GM23338 (cell line): ENCODE measurements around the gene HLA-B. TPM values are rescaled to one million over a fixed set of nuclear protein-coding genes. Genes with fewer than 3 reads are reported as not detected.

Experiments
- ATAC-seq: fragments of 200-7000 bp; cut with Tn5 transposase; 3 replicates; pipeline ENCODE4 v1.9.1; 2020
- DNase-seq: peaks from one replicate; pipeline ENCODE4 v3.0.0-alpha.2; 2015; ENCODE audit warnings: low spot score
- H2AFZ ChIP-seq: fragments of 200-600 bp; sonication (generic); 2 replicates; pipeline ENCODE4 v1.8.0; 2016; ENCODE audit warnings: antibody characterized with exemption, mild to moderate bottlenecking, moderate library complexity
- H3F3A ChIP-seq: fragments of 200-600 bp; sonication (generic); replicated peaks from 2 replicates; pipeline ENCODE4 v1.8.0; 2017; ENCODE audit warnings: antibody characterized with exemption, mixed run types, low read depth
- H3K27ac ChIP-seq: fragments of 200-600 bp; sonication (generic); 2 replicates; pipeline ENCODE4 v1.6.1; 2016; ENCODE audit warnings: low read depth
- H3K27me3 ChIP-seq: fragments of 200-600 bp; sonication (generic); 2 replicates; pipeline ENCODE4 v1.8.0; 2016; ENCODE audit warnings: mild to moderate bottlenecking, mixed run types, moderate library complexity; ENCODE audit not compliant: insufficient read depth
- H3K36me3 ChIP-seq: fragments of 200-600 bp; sonication (generic); 2 replicates; pipeline ENCODE4 v1.8.0; 2016; ENCODE audit warnings: mild to moderate bottlenecking; ENCODE audit not compliant: insufficient read depth
- H3K4me1 ChIP-seq: fragments of 200-600 bp; sonication (generic); 2 replicates; pipeline ENCODE4 v1.8.0; 2016; ENCODE audit warnings: mild to moderate bottlenecking, moderate library complexity; ENCODE audit not compliant: insufficient read depth
- H3K4me2 ChIP-seq: fragments of 200-600 bp; sonication (generic); 2 replicates; pipeline ENCODE4 v1.7.1; 2017; ENCODE audit warnings: mixed run types
- H3K4me3 ChIP-seq: fragments of 200-600 bp; sonication (generic); 2 replicates; pipeline ENCODE4 v1.6.1; 2016; ENCODE audit warnings: mixed run types
- H3K79me2 ChIP-seq: fragments of 200-600 bp; sonication (generic); replicated peaks from 2 replicates; pipeline ENCODE4 v1.8.0; 2017; ENCODE audit warnings: mild to moderate bottlenecking; ENCODE audit not compliant: insufficient read depth
- H3K9me2 ChIP-seq: fragments of 200-600 bp; sonication (generic); 2 replicates; pipeline ENCODE4 v1.8.0; 2017; ENCODE audit not compliant: insufficient read depth
- H4K20me1 ChIP-seq: fragments of 200-600 bp; sonication (generic); replicated peaks from 2 replicates; pipeline ENCODE4 v1.8.0; 2017; ENCODE audit warnings: mild to moderate bottlenecking; ENCODE audit not compliant: insufficient read depth
- H3K27ac Mint-ChIP-seq: 2 replicates; pipeline ENCODE4 v1.8.0; 2020; ENCODE audit warnings: inconsistent platforms, mild to moderate bottlenecking, moderate library complexity, mixed read lengths
- H3K27me3 Mint-ChIP-seq: 3 replicates; pipeline ENCODE4 v1.8.0; 2022; ENCODE audit warnings: low read depth, mild to moderate bottlenecking, moderate library complexity, mixed read lengths, inconsistent platforms; ENCODE audit not compliant: insufficient read depth, poor library complexity
- H3K36me3 Mint-ChIP-seq: 3 replicates; pipeline ENCODE4 v1.8.0; 2021; ENCODE audit warnings: low read depth, mild to moderate bottlenecking, inconsistent platforms, moderate library complexity, mixed read lengths
- H3K4me1 Mint-ChIP-seq: 3 replicates; pipeline ENCODE4 v1.8.0; 2020; ENCODE audit warnings: mild to moderate bottlenecking, inconsistent platforms, mixed read lengths
- H3K4me3 Mint-ChIP-seq: 3 replicates; pipeline ENCODE4 v1.8.0; 2021; ENCODE audit warnings: moderate library complexity, mild to moderate bottlenecking, inconsistent platforms, mixed read lengths
- H3K9me3 Mint-ChIP-seq: 3 replicates; pipeline ENCODE4 v1.8.0; 2020; ENCODE audit warnings: moderate library complexity, mild to moderate bottlenecking, inconsistent platforms, mixed read lengths
- CREB1 ChIP-seq: fragments of 250-450 bp; sonication (Bioruptor Pico); IDR thresholded peaks from 2 replicates; pipeline ENCODE4 v1.5.0; 2020; ENCODE audit warnings: low read depth, mild to moderate bottlenecking, moderate library complexity
- EZH2 ChIP-seq: fragments of 200-600 bp; sonication (generic); IDR thresholded peaks from one replicate; pipeline ENCODE4 v1.8.0; 2017; ENCODE audit warnings: antibody characterized with exemption, mild to moderate bottlenecking, low read depth; ENCODE audit not compliant: unreplicated experiment
- EZH2phosphoT487 ChIP-seq: fragments of 200-600 bp; sonication (generic); IDR thresholded peaks from one replicate; pipeline ENCODE4 v1.8.1; 2018; ENCODE audit warnings: antibody characterized with exemption; ENCODE audit not compliant: unreplicated experiment
- JUNB ChIP-seq: IDR thresholded peaks from one replicate; pipeline ENCODE4 v1.6.1; 2016; ENCODE audit warnings: antibody characterized with exemption; ENCODE audit not compliant: unreplicated experiment
- NANOG ChIP-seq: IDR thresholded peaks from 2 replicates; pipeline ENCODE4 v1.6.1; 2016; ENCODE audit warnings: antibody characterized with exemption, borderline replicate concordance
- POLR2AphosphoS5 ChIP-seq: IDR thresholded peaks from 2 replicates; pipeline ENCODE4 v1.6.1; 2016; ENCODE audit warnings: antibody characterized with exemption, low read depth
- REST ChIP-seq: IDR thresholded peaks from one replicate; pipeline ENCODE4 v1.6.1; 2018; ENCODE audit warnings: antibody characterized with exemption; ENCODE audit not compliant: unreplicated experiment
- STAT1 ChIP-seq: IDR thresholded peaks from one replicate; pipeline ENCODE4 v1.6.1; 2016; ENCODE audit warnings: antibody characterized with exemption; ENCODE audit not compliant: unreplicated experiment
- ZNF114 ChIP-seq: fragments of 250-450 bp; sonication (Bioruptor Pico); IDR thresholded peaks from 2 replicates; pipeline ENCODE4 v1.5.0; 2020; ENCODE audit warnings: mild to moderate bottlenecking, moderate library complexity
- ZNF331 ChIP-seq: fragments of 250-450 bp; sonication (Bioruptor Pico); IDR thresholded peaks from 2 replicates; pipeline ENCODE4 v1.5.0; 2020; ENCODE audit warnings: low read depth, mild to moderate bottlenecking, moderate library complexity
- polyA plus RNA-seq: library from polyadenylated mRNA; unstranded; fragments of >200 nt; fragmentation: Nextera tagmentation; extraction: Ambion mirVana; gene quantifications from 2 replicates; pipeline ENCODE4 v1.2.1, GENCODE V29; 2016
- total RNA-seq: library from RNA; depleted of rRNA; stranded (reverse); fragments of >200 nt; shearing (Covaris generic); gene quantifications from 2 replicates; pipeline ENCODE4 v1.2.3, GENCODE V29; 2014

The HLA-B gene
- total and polyA plus RNA-seq, 2 experiments from 2014 or later = 44.3 to 86.0 TPM

- no peak for TF ChIP-seq REST
- TF ChIP-seq NANOG = no peak
- no peak for TF ChIP-seq POLR2AphosphoS5
- no peak for TF ChIP-seq STAT1
- no peak for TF ChIP-seq EZH2phosphoT487
- TF ChIP-seq CREB1 = no peak
- TF ChIP-seq JUNB = no peak
- no peak for TF ChIP-seq EZH2
- TF ChIP-seq ZNF114 (CRISPR knock-in tag) = no peak
Measured at GRCh38 chr6:31350196-31351032, 6.6 kb downstream of the HLA-B start (continued).

GRCh38 chr6:31349301-31349700 is 7.7 kb downstream of the HLA-B start:
- no peak overlapping the region for H3K4me3 ChIP-seq
- H2AFZ ChIP-seq = no peak overlapping the region
- Mint-ChIP-seq H3K9me3 (no peaks in the 10 kb centered on the region), H3K27me3 (no peaks in the 10 kb centered on the region), H3K27ac (no peak overlapping the region), H3K4me3 (no peak overlapping the region), H3K36me3 (peaks cover 10% of the 10 kb centered on the region; the same call in 2 of the 3 replicates), H3K4me1 (peaks cover 7% of the 10 kb centered on the region; the same call in 2 of the 3 replicates)
- no peaks in the 10 kb centered on the region for H3K79me2 ChIP-seq
- no peak overlapping the region for H3K4me2 ChIP-seq
- no peaks in the 10 kb centered on the region for H3K9me2 ChIP-seq
- H4K20me1 ChIP-seq = no peaks in the 10 kb centered on the region
- no peak for DNase-seq
- ATAC-seq = no peak
- H3K4me1 ChIP-seq = peaks cover 7% of the 10 kb centered on the region; the same call in 1 of the 2 replicates
- H3F3A ChIP-seq = no peaks in the 10 kb centered on the region
- no peak for TF ChIP-seq NANOG
- no peak for TF ChIP-seq ZNF331 (CRISPR knock-in tag)
- no peak for TF ChIP-seq CREB1
- no peak for TF ChIP-seq ZNF114 (CRISPR knock-in tag)
- H3K27me3 ChIP-seq = no peaks in the 10 kb centered on the region
- H3K27ac ChIP-seq = no peak overlapping the region
- H3K36me3 ChIP-seq = no peaks in the 10 kb centered on the region
